ENCODE data around the gene HYAL2. TPM values are rescaled to one million over a fixed set of nuclear protein-coding genes. Genes with fewer than 3 reads are reported as not detected.

Gene HYAL2
- polyA plus RNA-seq, 3 donors, result 18.3 to 25.8 (median 18.9) TPM

GRCh38 chr3:50330330-50330729 lies 7.8 kb upstream of the HYAL2 start:
- no peak overlapping the region for H3K4me3 ChIP-seq (replicated peaks in 1 of 3; ENCODE audit: low read depth in 2 of 3, low read length in 3 of 3)
- Mint-ChIP-seq H3K36me3 (peaks cover 44 to 72% of the 10 kb centered on the region in 2 donors), H3K4me1 (peaks cover 45% of the 10 kb centered on the region), H3K27ac (peak overlapping the region in 2 of 7 donors; percentile 25 to 70), H3K9me3 (no peaks in the 10 kb centered on the region), H3K27me3 (ENCODE audit: low read depth in 3 of 3) (peaks cover 0 to 1% (median 0%) of the 10 kb centered on the region in 3 donors), H3K4me3 (no peak overlapping the region)
- WGBS (ENCODE audit: insufficient coverage), result 97% methylated on average over 5 of the region's 10 CpGs
- no peak overlapping the region for H3K4me2 ChIP-seq (replicated peaks; ENCODE audit: extremely low read depth, low read length, poor library complexity, severe bottlenecking)
- H3K79me2 ChIP-seq (ENCODE audit: insufficient read depth, low read length), result peaks cover 74% of the 10 kb centered on the region
- no peaks in the 10 kb centered on the region for H3K9me3 ChIP-seq (replicated peaks in 1 of 2; ENCODE audit: control insufficient read depth in 1 of 2, insufficient read depth in 1 of 2, low read length in 2 of 2)
- TF ChIP-seq CTCF (IDR thresholded peaks at IDR 0.05), result no peak
- peaks cover 46 to 50% of the 10 kb centered on the region in 2 donors for H3K4me1 ChIP-seq (ENCODE audit: control insufficient read depth in 1 of 2, insufficient read depth in 2 of 2, low read length in 2 of 2)
- DNase-seq, result no peak
- H4K20me1 ChIP-seq (ENCODE audit: insufficient read depth, low read length), result peaks cover 77% of the 10 kb centered on the region
- peaks cover 38 to 64% of the 10 kb centered on the region in 2 donors for H3K36me3 ChIP-seq (replicated peaks in 1 of 2; ENCODE audit: control insufficient read depth in 1 of 2, insufficient read depth in 2 of 2, low read length in 2 of 2)
- no peaks in the 10 kb centered on the region for H3K27me3 ChIP-seq (ENCODE audit: control insufficient read depth in 2 of 2, insufficient read depth in 2 of 2, low read length in 2 of 2)
- H3K9ac ChIP-seq (ENCODE audit: insufficient read depth, low read length, poor library complexity, severe bottlenecking), result no peak overlapping the region
- H3K27ac ChIP-seq (ENCODE audit: low read depth in 1 of 2, low read length in 2 of 2), result peak overlapping the region in 1 of 2 donors; percentile 39
- intact Hi-C loops (cut with micrococcal nuclease), result no loop called here
- no peak overlapping the region for H2AFZ ChIP-seq (ENCODE audit: insufficient read depth, low read depth, low read length, poor library complexity, severe bottlenecking)

- peak within 1 kb of the TSS; percentile 94 for H3K4me2 ChIP-seq (replicated peaks; ENCODE audit: extremely low read depth, low read length, poor library complexity, severe bottlenecking)
- H3K27ac ChIP-seq (ENCODE audit: low read depth in 1 of 2, low read length in 2 of 2), result peak within 1 kb of the TSS; percentile 50 to 80
- H3K79me2 ChIP-seq (ENCODE audit: insufficient read depth, low read length), result peaks cover 54% of the 10 kb centered on the region
- peaks cover 49% of the 10 kb centered on the region for H3K4me1 Mint-ChIP-seq
- WGBS (ENCODE audit: insufficient coverage), result under 1% methylated on average over 52 of the region's 55 CpGs
- peaks cover 59% of the 10 kb centered on the region for H4K20me1 ChIP-seq (ENCODE audit: insufficient read depth, low read length)
- no peak for TF ChIP-seq CTCF (IDR thresholded peaks at IDR 0.05)
- peaks cover 31 to 45% of the 10 kb centered on the region in 2 donors for H3K36me3 ChIP-seq (replicated peaks in 1 of 2; ENCODE audit: control insufficient read depth in 1 of 2, insufficient read depth in 2 of 2, low read length in 2 of 2)
- H2AFZ ChIP-seq (ENCODE audit: insufficient read depth, low read depth, low read length, poor library complexity, severe bottlenecking), result peak within 1 kb of the TSS; percentile 81
- DNase-seq, result peak; percentile 93 to 96 (median 96)
- peak within 1 kb of the TSS; percentile 84 to 96 for H3K4me3 Mint-ChIP-seq
- peaks cover 0 to 1% (median 0%) of the 10 kb centered on the region in 3 donors for H3K27me3 Mint-ChIP-seq (ENCODE audit: low read depth in 3 of 3)
- H3K27me3 ChIP-seq (ENCODE audit: control insufficient read depth in 2 of 2, insufficient read depth in 2 of 2, low read length in 2 of 2), result no peaks in the 10 kb centered on the region
- H3K4me3 ChIP-seq (replicated peaks in 1 of 3; ENCODE audit: low read depth in 2 of 3, low read length in 3 of 3), result peak within 1 kb of the TSS; percentile 78 to 91 (median 84)
- intact Hi-C loops (cut with micrococcal nuclease), result no loop called here
- H3K9me3 Mint-ChIP-seq, result no peaks in the 10 kb centered on the region
- H3K27ac Mint-ChIP-seq, result peak within 1 kb of the TSS; percentile 79 to 94 (median 90)
- peak within 1 kb of the TSS; percentile 82 for H3K9ac ChIP-seq (ENCODE audit: insufficient read depth, low read length, poor library complexity, severe bottlenecking)
- H3K4me1 ChIP-seq (ENCODE audit: control insufficient read depth in 1 of 2, insufficient read depth in 2 of 2, low read length in 2 of 2), result peaks cover 50 to 61% of the 10 kb centered on the region in 2 donors
- peaks cover 36 to 61% of the 10 kb centered on the region in 2 donors for H3K36me3 Mint-ChIP-seq
- no peaks in the 10 kb centered on the region for H3K9me3 ChIP-seq (replicated peaks in 1 of 2; ENCODE audit: control insufficient read depth in 1 of 2, insufficient read depth in 1 of 2, low read length in 2 of 2)
Observed at GRCh38 chr3:50327943-50328691, 5.6 kb upstream of the HYAL2 start, which contains the start of gene TUSC2. TSS of gene TUSC2 (minus strand) at chr3:50328223. CDS start at chr3:50328099, 124 bp downstream.

All from CD14-positive monocyte (primary cell).